IMR-90 (cell line): ENCODE measurements around the gene MRTFA. TPM values are rescaled to one million over a fixed set of nuclear protein-coding genes. Genes with fewer than 3 reads are reported as not detected.

Experiments used
- ATAC-seq: fragments of 200-7000 bp; cut with Tn5 transposase; 2 replicates; pipeline ENCODE4 v1.9.1; 2020; ENCODE audit warnings: low read depth, mild to moderate bottlenecking, moderate library complexity
- BruUV-seq: library from RNA; stranded (reverse); fragments of 400-500 nt; replicated peaks from 2 replicates; lab custom pipeline; 2021; lab: Mats Ljungman, UMichigan
- CTCF ChIA-PET: fragments of 300-600 bp; formaldehyde crosslinking; extraction: SDS; loops from one replicate; lab custom pipeline; 2021; ENCODE audit warnings: antibody characterized with exemption; lab: Yijun Ruan, JAX
- POLR2A ChIA-PET: fragments of 300-600 bp; sonication (Branson Sonifier 250); formaldehyde crosslinking; loops from one replicate; lab custom pipeline; 2022; ENCODE audit warnings: antibody characterized with exemption; ENCODE audit not compliant: unreplicated experiment; lab: Charles Lee
- DNase-seq: peaks from one replicate; pipeline ENCODE4 v3.0.0; 2013
- H2AFZ ChIP-seq: replicated peaks from 2 replicates; pipeline ENCODE3; 2013; ENCODE audit warnings: low read length, mild to moderate bottlenecking; ENCODE audit not compliant: poor library complexity
- H2AK5ac ChIP-seq: 2 replicates; pipeline ENCODE4 v1.6.1; 2013; ENCODE audit warnings: low read depth, low read length, inconsistent platforms
- H2AK9ac ChIP-seq: replicated peaks from 2 replicates; pipeline ENCODE3; 2013; ENCODE audit warnings: mild to moderate bottlenecking, low read depth, low read length, moderate library complexity; ENCODE audit not compliant: poor library complexity
- H2BK120ac ChIP-seq: 2 replicates; pipeline ENCODE4 v1.6.1; 2013; ENCODE audit warnings: low read depth, low read length, inconsistent platforms
- H2BK15ac ChIP-seq: 3 replicates; pipeline ENCODE4 v1.6.1; 2013; ENCODE audit warnings: low read depth, low read length, inconsistent platforms
- H2BK20ac ChIP-seq: 2 replicates; pipeline ENCODE4 v1.6.1; 2013; ENCODE audit warnings: low read depth, mild to moderate bottlenecking, inconsistent platforms, low read length, moderate library complexity
- H2BK5ac ChIP-seq: 2 replicates; pipeline ENCODE4 v1.6.1; 2013; ENCODE audit warnings: mild to moderate bottlenecking, low read depth, low read length, inconsistent platforms; ENCODE audit not compliant: poor library complexity, severe bottlenecking
- H3K14ac ChIP-seq: replicated peaks from 2 replicates; pipeline ENCODE4 v1.6.1; 2013; ENCODE audit warnings: low read depth, low read length, inconsistent platforms
- H3K18ac ChIP-seq: 2 replicates; pipeline ENCODE4 v1.6.1; 2013; ENCODE audit warnings: low read depth, low read length, control low read depth
- H3K23ac ChIP-seq: 2 replicates; pipeline ENCODE4 v1.6.1; 2013; ENCODE audit warnings: low read depth, low read length, inconsistent platforms
- H3K27ac ChIP-seq: 2 replicates; pipeline ENCODE4 v1.5.1; 2013; ENCODE audit warnings: mild to moderate bottlenecking, control low read depth, low read length; ENCODE audit not compliant: insufficient read depth
- H3K27me3 ChIP-seq: 2 replicates; pipeline ENCODE4 v1.6.1; 2013; ENCODE audit warnings: low read length; ENCODE audit not compliant: control insufficient read depth, insufficient read depth
- H3K36me3 ChIP-seq: 2 replicates; pipeline ENCODE4 v1.6.1; 2013; ENCODE audit warnings: low read length, mixed read lengths; ENCODE audit not compliant: control insufficient read depth, insufficient read depth
- H3K4ac ChIP-seq: 2 replicates; pipeline ENCODE4 v1.6.1; 2013; ENCODE audit warnings: low read depth, low read length, inconsistent platforms
- H3K4me1 ChIP-seq: 2 replicates; pipeline ENCODE4 v1.6.1; 2013; ENCODE audit warnings: low read length, mixed read lengths; ENCODE audit not compliant: control insufficient read depth, insufficient read depth
- H3K4me2 ChIP-seq: 2 replicates; pipeline ENCODE4 v1.6.1; 2013; ENCODE audit warnings: low read depth, mild to moderate bottlenecking, control low read depth, low read length, moderate library complexity
- H3K4me3 ChIP-seq: 2 replicates; pipeline ENCODE4 v1.5.1; 2013; ENCODE audit warnings: low read depth, mild to moderate bottlenecking, control low read depth, low read length, moderate library complexity; ENCODE audit not compliant: insufficient read depth
- H3K56ac ChIP-seq: 2 replicates; pipeline ENCODE4 v1.6.1; 2013; ENCODE audit warnings: low read length, inconsistent platforms; ENCODE audit not compliant: insufficient read depth; ENCODE audit errors: extremely low read depth
- H3K79me1 ChIP-seq, 2 experiments: 2 replicates each; pipeline ENCODE4 v1.6.1; 2013; ENCODE audit warnings: low read length in 2 of 2, inconsistent platforms in 1 of 2, low read depth in 1 of 2
- H3K9ac ChIP-seq: 2 replicates; pipeline ENCODE4 v1.6.1; 2013; ENCODE audit warnings: low read depth, low read length, control low read depth
- H3K9me1 ChIP-seq: 2 replicates; pipeline ENCODE4 v1.6.1; 2013; ENCODE audit warnings: low read length, inconsistent platforms; ENCODE audit not compliant: insufficient read depth
- H3K9me3 ChIP-seq: 2 replicates; pipeline ENCODE4 v1.6.1; 2013; ENCODE audit warnings: low read length; ENCODE audit not compliant: control insufficient read depth, insufficient read depth
- H4K20me1 ChIP-seq: 2 replicates; pipeline ENCODE4 v1.6.1; 2013; ENCODE audit warnings: low read length, inconsistent platforms; ENCODE audit not compliant: insufficient read depth
- H4K5ac ChIP-seq: 2 replicates; pipeline ENCODE4 v1.6.1; 2013; ENCODE audit warnings: mild to moderate bottlenecking, low read depth, low read length, control low read depth
- H4K8ac ChIP-seq, 2 experiments: 2 replicates each; pipeline ENCODE4 v1.6.1; 2013; ENCODE audit warnings: low read depth in 2 of 2, low read length in 2 of 2, control low read depth in 1 of 2, inconsistent platforms in 1 of 2
- H4K91ac ChIP-seq: 2 replicates; pipeline ENCODE4 v1.6.1; 2013; ENCODE audit warnings: low read depth, low read length, inconsistent platforms; ENCODE audit not compliant: insufficient read depth
- BHLHE40 ChIP-seq: fragments of 150-350 bp; IDR thresholded peaks from 2 replicates; pipeline ENCODE4 v1.6.1; 2016; ENCODE audit warnings: mild to moderate bottlenecking, low read depth, low read length
- CEBPB ChIP-seq: IDR thresholded peaks from 2 replicates; pipeline ENCODE4 v1.6.1; 2012; ENCODE audit warnings: low read depth, low read length, improper control_type of control experiment
- CHD1 ChIP-seq: IDR thresholded peaks from 2 replicates; pipeline ENCODE4 v1.6.1; 2012; ENCODE audit warnings: low read depth, low read length, improper control_type of control experiment
- CTCF ChIP-seq: conservative IDR thresholded peaks from 2 replicates; pipeline ENCODE4 v1.5.1; 2012; ENCODE audit warnings: mild to moderate bottlenecking, low read depth, low read length, improper control_type of control experiment
- ELK1 ChIP-seq: fragments of 150-350 bp; IDR thresholded peaks from 2 replicates; pipeline ENCODE4 v1.6.1; 2016; ENCODE audit warnings: low read depth, mild to moderate bottlenecking, low read length, moderate library complexity, borderline replicate concordance
- FOS ChIP-seq: fragments of 150-350 bp; IDR thresholded peaks from 2 replicates; pipeline ENCODE4 v1.6.1; 2016; ENCODE audit warnings: low read depth, low read length
- MAFK ChIP-seq: IDR thresholded peaks from 2 replicates; pipeline ENCODE4 v1.6.1; 2012; ENCODE audit warnings: low read depth, low read length, improper control_type of control experiment
- MAZ ChIP-seq: IDR thresholded peaks from 2 replicates; pipeline ENCODE4 v1.6.1; 2012; ENCODE audit warnings: low read depth, mild to moderate bottlenecking, low read length, improper control_type of control experiment, moderate library complexity, borderline replicate concordance
- MXI1 ChIP-seq: IDR thresholded peaks from 2 replicates; pipeline ENCODE4 v1.6.1; 2012; ENCODE audit warnings: low read depth, mild to moderate bottlenecking, low read length, moderate library complexity, borderline replicate concordance
- NFE2L2 ChIP-seq: fragments of 150-350 bp; IDR thresholded peaks from 2 replicates; pipeline ENCODE4 v1.6.1; 2016; ENCODE audit warnings: low read depth, mild to moderate bottlenecking, low read length
- POLR2A ChIP-seq: IDR thresholded peaks from 2 replicates; pipeline ENCODE4 v1.6.1; 2012; ENCODE audit warnings: mild to moderate bottlenecking, low read depth, low read length
- RAD21 ChIP-seq: IDR thresholded peaks from 2 replicates; pipeline ENCODE4 v1.6.1; 2012; ENCODE audit warnings: low read length, improper control_type of control experiment
- RCOR1 ChIP-seq: IDR thresholded peaks from 2 replicates; pipeline ENCODE4 v1.6.1; 2012; ENCODE audit warnings: mild to moderate bottlenecking, low read length, improper control_type of control experiment; ENCODE audit not compliant: insufficient replicate concordance
- RFX5 ChIP-seq: IDR thresholded peaks from 2 replicates; pipeline ENCODE4 v1.8.0; 2012; ENCODE audit warnings: low read depth, mild to moderate bottlenecking, low read length, moderate library complexity
- SMC3 ChIP-seq: fragments of 150-350 bp; IDR thresholded peaks from 2 replicates; pipeline ENCODE4 v1.6.1; 2016; ENCODE audit warnings: low read depth, mild to moderate bottlenecking, antibody characterized with exemption, low read length, moderate library complexity
- USF2 ChIP-seq: fragments of 150-350 bp; IDR thresholded peaks from 2 replicates; pipeline ENCODE4 v1.6.1; 2017; ENCODE audit warnings: mild to moderate bottlenecking, antibody characterized with exemption, low read length, low read depth
- WGBS, 2 experiments: methylation state at CpG; one replicate each; pipeline versions ENCODE4 v1.1.5 to v1.1.7; 2013; ENCODE audit warnings: missing lambda C conversion rate in 2 of 2; ENCODE audit not compliant: insufficient read length in 1 of 2; ENCODE audit errors: extremely low coverage in 2 of 2; 5-methylcytosine and 5-hydroxymethylcytosine counted together
- dilution Hi-C: fragments of 300-500 bp; cut with HindIII; formaldehyde crosslinking; loops from one replicate; pipeline ENCODE4 v1.14.3; 2018; ENCODE audit warnings: low sequenced_read_pairs; ENCODE audit not compliant: unreplicated experiment
- in situ Hi-C: fragments of 300-500 bp; cut with MboI; formaldehyde crosslinking; loops from 3 replicates; pipeline ENCODE4 v1.14.3; 2019; ENCODE audit warnings: low sequenced_read_pairs, inconsistent platforms, mixed read lengths
- intact Hi-C: fragments of 100-400 bp; cut with micrococcal nuclease; formaldehyde crosslinking; loops from 2 replicates; pipeline ENCODE4 v1.10.0; 2022
- polyA plus RNA-seq, 3 experiments: library from polyadenylated mRNA; depleted of rRNA; stranded (reverse); fragments of >200 nt; gene quantifications; 2 replicates each; pipeline ENCODE4 v1.2.3, GENCODE V29; 2012; ENCODE audit warnings: low replicate concordance in 1 of 3
- total RNA-seq: library from RNA; depleted of rRNA; stranded (reverse); fragments of >200 nt; gene quantifications from 2 replicates; pipeline ENCODE4 v1.2.3, GENCODE V29; 2012

MRTFA gene
- total and polyA plus RNA-seq, 2 of the 4 experiments (the other 2 are of a cell fraction), result 12.5 to 17.2 TPM

- Histone ChIP-seq H4K8ac (no peak overlapping the region), H3K9me3 (no peaks in the 10 kb centered on the region), H3K4me3 (no peak overlapping the region), H3K18ac (no peak overlapping the region), H3K27ac (no peak overlapping the region), H3K79me1 (peaks cover 49 to 90% of the 10 kb centered on the region in 2 experiments; a peak in 3 of 4 replicates), H3K27me3 (no peaks in the 10 kb centered on the region), H3K4me1 (peaks cover 9% of the 10 kb centered on the region; the same call in 1 of the 2 replicates), H2BK20ac (no peak overlapping the region), H3K4me2 (no peak overlapping the region), H3K9ac (no peak overlapping the region), H4K5ac (no peak overlapping the region), H3K14ac (peak overlapping the region; percentile 58), H4K91ac (no peak overlapping the region), H2AFZ (no peak overlapping the region), H2BK15ac (no peak overlapping the region), H2AK9ac (no peak overlapping the region), H2BK5ac (peak overlapping the region; percentile 15), H3K4ac (0 out of 2 replicates have a peak overlapping the region, but pooled peaks have one; percentile 24), H3K36me3 (peaks cover 8% of the 10 kb centered on the region), H3K56ac (no peak overlapping the region), H3K9me1 (peaks cover 20% of the 10 kb centered on the region), H2AK5ac (no peak overlapping the region), H3K23ac (no peak overlapping the region), H4K20me1 (peaks cover 8% of the 10 kb centered on the region; the same call in 1 of the 2 replicates), H2BK120ac (no peak overlapping the region)
- dilution Hi-C loops, result no loop called here
- DNase-seq, result no peak
- TF ChIP-seq MAZ, result no peak
- TF ChIP-seq FOS, result no peak
- no peak for TF ChIP-seq BHLHE40
- TF ChIP-seq SMC3, result no peak
- TF ChIP-seq CHD1, result no peak
- TF ChIP-seq RCOR1, result no peak
- TF ChIP-seq CEBPB, result no peak
- no peak for TF ChIP-seq USF2
- TF ChIP-seq CTCF, result no peak
- no peak for TF ChIP-seq POLR2A
- TF ChIP-seq RFX5, result no peak
- TF ChIP-seq ELK1, result no peak
- no peak for TF ChIP-seq MXI1
- no peak for TF ChIP-seq RAD21
- no peak for TF ChIP-seq NFE2L2
- TF ChIP-seq MAFK, result no peak
- no TSS peak for BruUV-seq
- in situ Hi-C loops, result loop anchor here (25.0 kb wide), 1 partner anchor 444 kb away; no protein-coding TSS in a partner anchor
- WGBS, 2 experiments, result 100% methylated on average over 2 of the region's 4 CpGs; no CpG with 5 or more reads in 1 of the 2 experiments
- intact Hi-C loops, result loop anchor here (1.0 kb wide), 1 partner anchor 12 kb away; no protein-coding TSS in a partner anchor
- POLR2A ChIA-PET, result no interaction called here
- CTCF ChIA-PET, result interaction anchor here (0.7 to 1.2 kb wide), 2 partner anchors 24 to 35 kb away, joined by 3 read pairs; no protein-coding TSS in a partner anchor
- ATAC-seq, result no peak
These were observed 192.8 kb downstream of the MRTFA start for GRCh38 chr22:40443732-40444131.
